Endothelial cell of umbilical vein (primary cell): ENCODE results near the gene CEP57. TPM values are rescaled to one million over a fixed set of nuclear protein-coding genes. Genes with fewer than 3 reads are reported as not detected.
A peak's percentile ranks its signal among the peaks of the same experiment; 100 is the strongest.

ENCODE experiments used
- Bru-seq: library from RNA; stranded (reverse); fragments of 400-500 nt; gene quantifications from one replicate; lab custom pipeline; 2021; lab: Mats Ljungman, UMichigan
- BruChase-seq, 2 experiments: library from RNA; stranded (reverse); fragments of 400-500 nt; gene quantifications; one replicate each; lab custom pipeline; 2021; lab: Mats Ljungman, UMichigan
- BruUV-seq: library from RNA; stranded (reverse); fragments of 400-500 nt; replicated peaks from 2 replicates; lab custom pipeline; 2021; lab: Mats Ljungman, UMichigan
- CTCF ChIA-PET: fragments of 300-600, 350-600 bp; sonication (Branson Sonifier 250); formaldehyde crosslinking; loops from one replicate; lab custom pipeline; 2021; ENCODE audit warnings: antibody characterized with exemption, inconsistent platforms; lab: Charles Lee
- POLR2A ChIA-PET: fragments of 300-600, 350-600 bp; sonication (Branson Sonifier 250); formaldehyde crosslinking; loops from one replicate; lab custom pipeline; 2021; ENCODE audit warnings: antibody characterized with exemption, inconsistent platforms; lab: Charles Lee
- DNase-seq: peaks from one replicate; pipeline ENCODE4 v3.0.0-alpha.2; 2011; ENCODE audit warnings: low read depth, low spot score
- FAIRE-seq: peaks from 2 replicates; lab custom pipeline; 2011; peaks lifted over from hg19 to GRCh38; lab: Jason Lieb, UNC
- H2AFZ ChIP-seq: 2 replicates; pipeline ENCODE4 v1.6.0; 2012; ENCODE audit warnings: low read depth, low read length, control low read depth, inconsistent platforms
- H3K27ac ChIP-seq: 2 replicates; pipeline ENCODE4 v1.5.1; 2011; ENCODE audit warnings: low read depth, mild to moderate bottlenecking, control low read depth, low read length, moderate library complexity; ENCODE audit not compliant: insufficient read depth
- H3K27me3 ChIP-seq, 2 experiments: 2 replicates each; pipeline versions ENCODE4 v1.6.0 to v1.6.1; 2011; ENCODE audit warnings: low read length in 2 of 2, mixed read lengths in 1 of 2; ENCODE audit not compliant: control insufficient read depth in 2 of 2, insufficient read depth in 2 of 2
- H3K36me3 ChIP-seq, 2 experiments: 2 replicates in 1 of 2; 3 replicates in 1 of 2; pipeline ENCODE4 v1.5.1; 2011; ENCODE audit warnings: low read length in 2 of 2, mild to moderate bottlenecking in 1 of 2, moderate library complexity in 1 of 2; ENCODE audit not compliant: control insufficient read depth in 2 of 2, insufficient read depth in 2 of 2; ENCODE audit errors: extremely low read depth in 1 of 2
- H3K4me1 ChIP-seq: 3 replicates; pipeline ENCODE4 v1.5.1; 2011; ENCODE audit warnings: mild to moderate bottlenecking, low read length; ENCODE audit not compliant: control insufficient read depth, insufficient read depth; ENCODE audit errors: extremely low read depth
- H3K4me2 ChIP-seq: 2 replicates; pipeline ENCODE4 v1.6.1; 2011; ENCODE audit warnings: low read length, control low read depth, mixed read lengths; ENCODE audit not compliant: insufficient read depth
- H3K4me3 ChIP-seq, 3 experiments: fragments of 200-600 bp in 1 of 3; sonication (generic), shearing (Covaris generic) in 1 of 3; replicated peaks in 1 of 3; 2 replicates each; pipeline ENCODE4 v1.5.1; 2011 to 2016; ENCODE audit warnings: control low read depth in 3 of 3, low read length in 3 of 3, mild to moderate bottlenecking in 2 of 3, inconsistent platforms in 1 of 3, low read depth in 1 of 3, moderate library complexity in 1 of 3; ENCODE audit not compliant: insufficient read depth in 1 of 3
- H3K79me2 ChIP-seq: 2 replicates; pipeline ENCODE4 v1.6.0; 2012; ENCODE audit warnings: low read length, inconsistent platforms; ENCODE audit not compliant: control insufficient read depth, insufficient read depth
- H3K9ac ChIP-seq: replicated peaks from 2 replicates; pipeline ENCODE3; 2011; ENCODE audit warnings: low read length, control low read depth; ENCODE audit not compliant: insufficient read depth; ENCODE audit errors: extremely low read depth
- H3K9me1 ChIP-seq: replicated peaks from 3 replicates; pipeline ENCODE4 v1.6.0; 2011; ENCODE audit warnings: mild to moderate bottlenecking, low read length; ENCODE audit not compliant: control insufficient read depth, insufficient read depth; ENCODE audit errors: extremely low read depth
- H3K9me3 ChIP-seq: replicated peaks from 2 replicates; pipeline ENCODE4 v1.5.1; 2012; ENCODE audit warnings: low read length, inconsistent platforms; ENCODE audit not compliant: control insufficient read depth, insufficient read depth
- H4K20me1 ChIP-seq: replicated peaks from 2 replicates; pipeline ENCODE3; 2011; ENCODE audit warnings: mild to moderate bottlenecking, low read length; ENCODE audit not compliant: control insufficient read depth, insufficient read depth; ENCODE audit errors: extremely low read depth
- CTCF ChIP-seq, 2 donors: IDR thresholded peaks; 1 replicate in 1 of 2; 2 replicates in 1 of 2; pipeline ENCODE4 v1.5.1; 2011; ENCODE audit warnings: low read length in 2 of 2, mild to moderate bottlenecking in 2 of 2, moderate library complexity in 2 of 2, control low read depth in 1 of 2, inconsistent platforms in 1 of 2, low read depth in 1 of 2; ENCODE audit not compliant: insufficient read depth in 1 of 2; ENCODE audit errors: extremely low read depth in 1 of 2
- EZH2 ChIP-seq: IDR thresholded peaks from 2 replicates; pipeline ENCODE4 v1.6.1; 2012; ENCODE audit warnings: borderline replicate concordance, low read depth, mild to moderate bottlenecking, moderate library complexity, low read length, inconsistent platforms; ENCODE audit not compliant: severe bottlenecking
- FOS ChIP-seq: IDR thresholded peaks from 2 replicates; pipeline ENCODE4 v1.6.1; 2011; ENCODE audit warnings: mild to moderate bottlenecking, low read length, moderate library complexity, borderline replicate concordance; ENCODE audit not compliant: insufficient read depth
- GATA2 ChIP-seq: IDR thresholded peaks from 2 replicates; pipeline ENCODE4 v1.7.0; 2011; ENCODE audit warnings: low read depth, mild to moderate bottlenecking, moderate library complexity, mixed read lengths, low read length; ENCODE audit not compliant: insufficient read length, insufficient read depth
- JUN ChIP-seq: IDR thresholded peaks from 2 replicates; pipeline ENCODE4 v1.6.1; 2011; ENCODE audit warnings: borderline replicate concordance, low read depth; ENCODE audit not compliant: insufficient read length, insufficient read depth
- MAX ChIP-seq: IDR thresholded peaks from 2 replicates; pipeline ENCODE4 v1.6.1; 2011; ENCODE audit not compliant: insufficient read depth, insufficient read length
- MYC ChIP-seq: IDR thresholded peaks from one replicate; pipeline ENCODE4 v1.6.1; 2011; ENCODE audit warnings: mild to moderate bottlenecking, low read depth, low read length
- POLR2A ChIP-seq: IDR thresholded peaks from 2 replicates; pipeline ENCODE4 v1.6.1; 2012; ENCODE audit warnings: low read depth, mild to moderate bottlenecking, control low read depth, low read length
- POLR2AphosphoS5 ChIP-seq: IDR thresholded peaks from 2 replicates; pipeline ENCODE4 v1.6.1; 2012; ENCODE audit warnings: low read depth, mild to moderate bottlenecking, control low read depth, low read length, moderate library complexity; ENCODE audit not compliant: insufficient read depth
- dilution Hi-C: fragments of 300-500 bp; cut with MboI; formaldehyde crosslinking; loops from one replicate; pipeline ENCODE4 v1.15.0; 2019; ENCODE audit warnings: low sequenced_read_pairs; ENCODE audit not compliant: extremely low pct_ligation_motif_present
- intact Hi-C: fragments of 100-400 bp; cut with micrococcal nuclease; formaldehyde crosslinking; loops from one replicate; pipeline ENCODE4 v1.10.0; 2022
- long read RNA-seq: library from polyadenylated mRNA; stranded (forward); transcript quantifications from one replicate; pipeline ENCODE4 v2.0.0, GENCODE V29; 2021
- polyA minus RNA-seq, 3 experiments: library from RNA; depleted of rRNA, polyadenylated mRNA; stranded (reverse); fragments of >200 nt; gene quantifications; 1 replicate in 1 of 3; 2 replicates in 2 of 3; pipeline ENCODE4 v1.2.3, GENCODE V29; 2011
- polyA plus RNA-seq, 4 experiments: library from polyadenylated mRNA; depleted of rRNA in 3 of 4; stranded (reverse) in 3 of 4; unstranded in 1 of 4; fragments of >200 nt; gene quantifications; 2 replicates each; pipeline versions ENCODE4 v1.2.1 to v1.2.3, GENCODE V29; 2011 to 2012; ENCODE audit warnings: missing spikeins in 1 of 4
- total RNA-seq: library from RNA; stranded (reverse); gene quantifications from 2 replicates; pipeline ENCODE4 v1.2.3, GENCODE V29; 2021

The CEP57 gene
- total RNA-seq (35.2 and 38.5 TPM in 2 replicates), polyA plus RNA-seq (11.5 and 16.0 TPM in 2 replicates), polyA minus RNA-seq (16.4 and 16.7 TPM in 2 replicates), Bru-seq, nascent RNA (percentile 78 among the genes with signal in this experiment), BruChase-seq, experiment 1, labeled RNA remaining after a 6-hour chase (percentile 79 among the genes with signal in this experiment), BruChase-seq, experiment 2, labeled RNA remaining after a 2-hour chase (percentile 81 among the genes with signal in this experiment)
- polyA plus RNA-seq (2011; cell fraction: cytosol; rRNA removed), result 17.0 and 17.4 TPM in 2 replicates
- polyA plus RNA-seq (2011; cell fraction: nucleus; rRNA removed), result 32.8 and 45.3 TPM in 2 replicates
- 28.3 and 28.9 TPM in 2 replicates for polyA plus RNA-seq (2012)
- polyA minus RNA-seq (2011; cell fraction: cytosol; rRNA and poly(A)+ RNA removed), result 32.6 TPM
- 23.8 and 28.1 TPM in 2 replicates for polyA minus RNA-seq (2011; cell fraction: nucleus; rRNA and poly(A)+ RNA removed)
- long read RNA-seq, transcript CEP57-202 (11 exons, 3,178 nt), result major isoform, 37 of 97 reads
- long read RNA-seq, transcript CEP57-210 (7 exons, 2,084 nt), result minor isoform, 11 of 97 reads
- long read RNA-seq, transcript CEP57-201 (10 exons, 3,098 nt), result minor isoform, 8 of 97 reads
- long read RNA-seq, partial matches to known transcripts, result 6 of 97 reads
- long read RNA-seq, other reads (novel, unspliced or antisense), result 35 of 97 reads

GRCh38 chr11:95790123-95790932, at the start of gene CEP57:
TSS of gene CEP57 (plus strand) at chr11:95790498. CDS start at chr11:95790699, 201 bp downstream.
- Histone ChIP-seq H3K9me3 (no peaks in the 10 kb centered on the region), H3K4me3 (peak within 1 kb of the TSS; percentile 75 to 85 (median 84)), H3K4me1 (peaks cover 21% of the 10 kb centered on the region), H4K20me1 (no peaks in the 10 kb centered on the region), H2AFZ (peak within 1 kb of the TSS; percentile 88), H3K27ac (peak within 1 kb of the TSS; percentile 90), H3K9me1 (no peaks in the 10 kb centered on the region), H3K4me2 (peak within 1 kb of the TSS; percentile 90), H3K79me2 (peaks cover 50% of the 10 kb centered on the region), H3K36me3 (peaks cover 4 to 7% of the 10 kb centered on the region in 2 experiments), H3K27me3 (no peaks in the 10 kb centered on the region), H3K9ac (peak within 1 kb of the TSS; percentile 88)
- dilution Hi-C loops (no loop called here), intact Hi-C loops (loop anchor here (1.0 to 2.0 kb wide), 4 partner anchors 134 to 817 kb away; partner anchors contain the start of genes CWC15, JRKL, KDM4D and MTMR2)
- FAIRE-seq (peak; percentile 82), DNase-seq (peak; percentile 97)
- TF ChIP-seq MYC (no peak), MAX (no peak), FOS (no peak), JUN (peak; percentile 35), CTCF (IDR thresholded peaks at IDR 0.05; ENCODE audit: extremely low read depth in 1 of 2, insufficient read depth in 1 of 2, low read depth in 1 of 2, low read length in 2 of 2) (no peak), EZH2 (no peak), POLR2A (peak; percentile 79), POLR2AphosphoS5 (peak; percentile 5), GATA2 (no peak)
- ChIA-PET CTCF (interaction anchor here (0.8 to 7.1 kb wide), 13 partner anchors 9 to 641 kb away, joined by 3 to 40 read pairs (median 4); partner anchors contain the start of genes CCDC82, JRKL and MAML2), POLR2A (interaction anchor here (1.3 kb wide), 1 partner anchor 9 kb away, joined by 3 read pairs; no protein-coding TSS in a partner anchor)
- BruUV-seq, result TSS peak; percentile 53
